ENCODE measurements around the gene PRXL2B.

The PRXL2B gene

GRCh38 chr1:2597441-2598328, 11.1 kb downstream of the PRXL2B start:
- DNase-seq (ENCODE audit: low read depth): no peak

- DNase-seq (ENCODE audit: low read depth): no peak
Measured at GRCh38 chr1:2598329-2598931, 11.9 kb downstream of the PRXL2B start.

DNA sequence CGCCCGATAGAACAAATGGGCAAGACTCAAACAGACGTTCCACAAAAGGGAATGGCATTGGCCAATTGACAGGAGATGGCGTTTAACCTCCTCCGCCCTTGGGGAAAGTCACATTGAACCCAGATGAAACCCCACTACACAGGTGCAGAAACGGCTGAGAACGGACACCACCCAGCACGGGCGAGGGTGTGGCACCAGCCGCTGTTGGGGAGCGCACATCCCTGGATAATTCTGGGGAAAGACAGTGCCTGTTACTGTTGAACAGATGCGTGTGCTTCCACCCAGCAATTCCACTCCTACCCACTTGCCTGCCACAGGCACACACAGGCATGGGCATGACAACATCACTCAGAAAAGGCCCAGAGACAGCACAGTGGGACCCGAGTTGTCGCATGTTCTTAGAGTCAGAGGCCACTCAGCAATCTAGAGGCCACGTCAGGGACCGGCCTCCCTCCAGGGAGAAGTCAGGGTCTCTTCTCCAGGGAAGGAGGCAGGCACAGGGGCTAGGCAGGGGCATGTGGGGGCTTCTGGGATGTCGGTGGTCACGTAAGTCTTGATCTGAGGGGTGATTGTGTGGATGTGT, 15.2 kb downstream of the PRXL2B start:
- DNase-seq (ENCODE audit: low read depth): no peak

DNA sequence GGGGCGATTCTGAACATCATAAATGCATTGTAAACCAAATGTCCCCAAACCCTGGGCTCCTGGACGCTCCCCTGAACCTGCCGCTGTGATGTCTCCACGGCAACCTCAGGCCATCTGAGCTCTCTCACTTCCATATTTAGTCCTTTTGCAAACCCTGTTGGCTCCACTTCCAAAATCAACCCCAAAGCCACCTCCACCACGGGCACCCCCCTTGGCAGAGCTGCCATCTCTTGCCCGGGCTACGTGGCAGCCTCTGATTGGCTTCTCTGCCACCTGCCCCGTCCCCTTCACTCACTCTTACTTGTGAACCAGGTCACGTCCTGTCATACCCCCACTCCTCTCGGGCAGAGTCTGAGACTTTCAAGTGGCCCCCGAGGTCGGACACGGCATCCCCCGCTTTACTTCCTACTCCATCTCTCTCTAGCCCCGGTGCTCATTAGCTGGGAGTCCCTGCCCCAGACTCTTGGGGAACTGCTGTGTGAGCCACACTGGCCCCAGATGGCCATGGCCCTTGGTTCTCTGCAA, 15.8 kb downstream of the PRXL2B start:
- DNase-seq (ENCODE audit: low read depth): no peak

GRCh38 chr1:2602866-2603520, 16.4 kb downstream of the PRXL2B start:
- DNase-seq (ENCODE audit: low read depth): no peak

DNA sequence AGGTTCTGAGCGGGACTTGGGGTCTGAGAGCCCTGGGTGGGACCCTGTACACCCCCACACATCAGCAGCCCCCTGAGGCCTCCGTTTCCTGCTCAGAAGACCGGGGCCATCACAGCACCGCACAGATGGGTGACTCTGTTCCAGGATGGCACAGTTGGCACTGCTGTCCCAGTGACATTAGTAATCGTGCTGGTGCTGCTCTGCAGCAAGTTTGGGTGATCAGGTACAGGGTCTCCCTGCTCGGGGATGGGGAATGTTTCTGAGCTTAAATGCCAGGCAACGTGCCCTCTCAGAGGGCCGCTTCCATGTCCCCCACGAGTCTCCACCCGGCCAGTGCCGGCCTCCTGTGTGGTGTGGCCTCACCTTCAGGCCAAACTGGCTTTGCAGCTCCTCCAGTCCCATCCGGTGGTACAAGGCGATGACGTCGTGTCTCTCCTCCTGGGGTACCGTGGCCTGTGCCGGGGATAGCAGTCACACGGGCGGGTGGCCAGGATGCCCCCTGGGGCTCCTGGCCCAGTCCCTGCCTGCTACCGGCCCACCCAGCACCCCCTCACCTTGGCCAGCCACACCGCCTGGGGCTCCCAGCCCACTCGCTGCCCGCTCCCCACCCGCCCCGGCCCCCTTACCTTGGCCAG, 17.1 kb downstream of the PRXL2B start:
- no peak for DNase-seq (ENCODE audit: low read depth)

DNA sequence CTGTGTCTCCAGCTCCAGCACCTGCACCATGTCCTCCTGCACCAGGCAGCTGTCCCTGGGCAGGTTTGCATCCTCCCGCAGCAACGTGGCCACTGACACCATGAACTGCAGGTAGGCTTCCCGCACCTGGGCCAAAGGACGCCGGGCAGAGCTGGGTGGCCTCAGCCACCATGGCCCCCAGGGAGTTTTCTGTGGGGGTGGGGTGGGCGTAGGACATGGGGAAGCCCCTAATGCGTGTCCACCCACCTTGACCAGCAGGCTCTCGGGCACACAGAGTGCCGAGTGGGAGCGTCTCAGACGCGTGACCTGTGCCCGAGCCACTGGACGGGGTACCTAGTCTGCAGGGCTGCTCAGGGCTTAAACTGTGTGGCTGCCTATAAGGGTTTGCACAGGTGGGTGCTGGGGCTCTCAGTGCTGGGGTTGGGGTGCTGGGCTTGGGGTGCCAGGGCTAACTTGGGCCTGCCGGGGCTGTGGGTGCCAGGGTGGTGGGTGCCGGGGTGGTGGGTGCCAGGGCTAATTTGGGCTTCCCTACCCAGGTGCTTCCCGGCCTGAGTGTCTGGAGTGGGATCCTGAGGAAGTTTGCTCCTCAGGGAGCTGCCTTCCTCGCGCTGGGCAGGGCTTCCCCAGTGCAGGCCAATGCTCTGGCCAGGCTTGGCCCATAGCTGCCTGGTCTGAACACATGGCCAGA, 17.7 kb downstream of the PRXL2B start:
- no peak for DNase-seq (ENCODE audit: low read depth)

DNA sequence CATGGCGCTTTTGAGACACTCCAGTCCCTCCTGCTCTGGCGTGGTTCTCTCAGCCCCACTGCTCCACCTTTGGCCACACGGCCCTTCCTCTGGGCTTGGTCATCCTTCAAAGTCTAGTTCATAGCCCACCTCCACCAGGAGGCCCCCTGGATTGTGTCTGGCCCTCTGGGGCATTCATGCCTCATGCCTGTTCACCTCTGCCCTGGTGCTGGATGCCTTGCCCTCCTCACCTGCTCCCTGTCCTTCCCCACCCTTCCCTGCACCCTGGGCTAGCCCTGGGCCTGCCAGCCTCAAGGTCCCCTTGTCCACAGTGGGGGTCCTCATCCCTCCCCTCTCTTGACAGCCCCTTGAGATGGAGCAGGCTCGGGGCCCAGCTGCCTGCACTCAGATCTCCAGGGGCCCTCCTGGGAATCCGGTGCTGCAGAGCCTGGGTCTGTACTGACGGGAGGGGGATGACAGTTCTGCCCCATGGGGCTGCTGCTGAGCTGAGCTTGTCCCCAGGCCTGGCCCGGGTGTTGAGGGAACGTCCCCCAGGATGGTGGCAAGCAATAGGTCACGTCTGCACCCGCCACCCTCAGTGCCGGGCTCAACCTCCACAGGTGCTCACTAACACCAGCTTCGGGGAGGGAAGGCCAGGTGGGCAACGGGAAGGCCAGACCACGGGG, 18.4 kb downstream of the PRXL2B start:
- DNase-seq (ENCODE audit: low read depth): no peak

- DNase-seq (ENCODE audit: low read depth): no peak
Measured at GRCh38 chr1:2605509-2606395, 19.2 kb downstream of the PRXL2B start.

DNA sequence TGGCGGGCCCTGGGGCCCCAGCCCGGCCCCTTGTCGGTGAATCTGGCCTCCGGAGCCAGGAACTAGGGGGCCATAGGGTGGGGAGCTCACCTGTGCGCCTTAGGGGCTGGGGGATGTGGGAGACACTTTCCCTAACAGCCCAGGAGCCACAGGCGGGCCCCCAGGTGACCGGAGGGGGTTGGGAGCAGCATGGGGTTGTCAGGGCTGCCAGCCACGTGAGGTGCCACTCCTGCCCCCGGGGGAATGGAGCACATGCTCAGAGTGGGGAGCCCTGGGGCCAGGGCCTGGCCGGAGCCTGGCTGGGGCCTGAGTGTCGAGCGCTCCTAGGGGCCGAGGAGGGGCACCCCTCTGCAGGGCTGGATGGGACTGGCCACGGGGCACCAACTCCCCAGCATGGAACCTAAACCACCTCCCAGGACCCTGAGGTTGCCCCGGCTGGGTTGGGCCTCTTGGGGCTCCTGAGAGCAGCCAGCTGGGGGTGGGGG, 19.9 kb downstream of the PRXL2B start:
- no peak for DNase-seq (ENCODE audit: low read depth)

DNA sequence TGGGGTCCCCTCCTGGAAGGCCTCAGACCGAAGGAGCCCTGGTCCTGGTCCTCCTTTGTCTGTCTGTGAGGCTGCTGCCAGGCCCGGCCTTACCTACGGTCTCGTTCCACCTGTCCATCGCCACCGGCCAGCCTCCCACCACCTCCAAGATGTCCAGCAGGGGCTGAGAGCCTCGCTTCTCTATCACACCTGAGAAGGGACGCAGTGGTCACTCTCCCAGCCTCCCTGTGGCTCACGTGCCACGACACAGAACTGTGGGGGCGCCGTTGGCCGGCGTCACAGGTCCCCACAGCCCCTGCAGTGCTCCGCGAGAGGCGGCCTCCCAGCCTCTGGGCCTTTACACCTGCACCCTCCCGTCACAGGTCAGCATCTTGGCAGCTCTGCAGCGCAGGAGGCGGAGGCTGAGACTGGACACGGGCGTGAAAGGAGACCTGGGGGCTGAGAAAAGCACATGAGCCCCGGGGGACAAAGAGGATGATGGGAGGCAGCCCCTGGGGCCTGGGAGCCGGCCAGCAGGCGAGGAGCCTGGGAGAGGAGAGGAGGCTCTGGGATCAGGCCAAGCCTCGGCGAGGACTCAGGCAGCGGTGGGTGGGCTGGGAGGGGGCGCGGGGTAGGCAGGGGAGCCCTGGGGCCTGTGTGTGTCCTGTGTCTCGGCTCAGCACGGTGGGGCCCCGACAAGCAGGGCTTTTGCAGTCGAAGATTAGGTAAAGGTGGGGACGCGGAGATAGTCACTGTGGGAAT, 20.5 kb downstream of the PRXL2B start:
- no peak for DNase-seq (ENCODE audit: low read depth)

DNA sequence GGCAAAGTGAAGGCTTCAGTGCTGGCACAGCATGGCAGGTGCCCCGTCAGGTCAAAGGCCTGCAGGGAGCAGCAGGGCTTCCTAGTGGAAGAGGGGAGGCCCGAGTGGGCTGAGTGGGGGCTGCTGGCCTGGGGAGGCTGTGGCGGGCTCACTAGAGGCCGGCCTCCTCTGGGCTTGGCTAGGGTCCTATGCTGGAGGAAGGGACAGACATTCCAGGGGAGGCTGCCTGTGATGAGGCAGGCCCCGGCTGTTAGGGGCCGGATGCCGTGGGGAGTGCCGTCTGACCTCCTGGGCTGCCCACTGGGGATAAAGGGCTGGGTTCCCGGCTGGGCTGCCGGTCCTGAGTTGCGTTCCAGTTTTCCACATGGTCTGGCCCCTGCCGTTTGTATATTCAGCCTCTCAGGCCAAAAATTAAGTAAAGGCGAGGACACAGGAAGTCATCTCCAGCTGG, 21.1 kb downstream of the PRXL2B start:
- DNase-seq (ENCODE audit: low read depth): no peak

DNA sequence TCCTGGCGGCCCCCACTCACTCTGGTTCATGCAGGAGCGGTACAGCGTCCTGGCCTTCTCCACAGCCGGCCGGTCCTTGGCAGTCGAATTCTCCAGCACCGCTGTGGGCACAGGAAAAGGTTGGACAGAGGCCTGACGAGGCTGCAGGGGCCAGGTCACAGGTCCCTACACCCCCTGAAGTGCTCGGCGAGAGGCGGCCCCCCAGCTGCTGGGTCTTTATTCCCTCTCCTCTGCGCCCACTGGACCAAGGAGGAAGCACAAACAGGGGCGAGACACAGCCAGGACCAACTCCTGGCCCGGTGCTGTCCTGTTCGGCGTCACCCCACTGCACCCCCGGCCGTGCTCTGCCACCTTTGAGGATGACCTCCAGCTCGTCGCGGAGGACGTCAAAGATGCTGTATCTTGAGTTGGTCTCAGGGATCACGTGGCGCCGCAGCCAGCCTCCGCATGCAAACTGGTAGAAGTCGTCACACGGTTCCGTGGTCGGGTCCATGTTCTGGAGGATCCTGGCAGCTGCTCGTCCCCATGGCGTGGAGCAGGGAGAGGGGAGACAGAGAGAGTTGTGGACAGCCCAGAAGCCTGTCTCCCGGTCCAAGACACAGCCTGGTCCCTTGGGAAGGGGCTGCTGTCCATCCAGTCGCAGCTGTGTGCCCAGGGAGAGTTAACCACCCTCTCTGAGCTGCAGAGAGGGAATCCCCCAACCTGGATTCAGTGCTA, 22.9 kb downstream of the PRXL2B start:
- DNase-seq (ENCODE audit: low read depth): no peak

- no peak for DNase-seq (ENCODE audit: low read depth)
Measured at GRCh38 chr1:2610036-2610959, 23.7 kb downstream of the PRXL2B start.

DNA sequence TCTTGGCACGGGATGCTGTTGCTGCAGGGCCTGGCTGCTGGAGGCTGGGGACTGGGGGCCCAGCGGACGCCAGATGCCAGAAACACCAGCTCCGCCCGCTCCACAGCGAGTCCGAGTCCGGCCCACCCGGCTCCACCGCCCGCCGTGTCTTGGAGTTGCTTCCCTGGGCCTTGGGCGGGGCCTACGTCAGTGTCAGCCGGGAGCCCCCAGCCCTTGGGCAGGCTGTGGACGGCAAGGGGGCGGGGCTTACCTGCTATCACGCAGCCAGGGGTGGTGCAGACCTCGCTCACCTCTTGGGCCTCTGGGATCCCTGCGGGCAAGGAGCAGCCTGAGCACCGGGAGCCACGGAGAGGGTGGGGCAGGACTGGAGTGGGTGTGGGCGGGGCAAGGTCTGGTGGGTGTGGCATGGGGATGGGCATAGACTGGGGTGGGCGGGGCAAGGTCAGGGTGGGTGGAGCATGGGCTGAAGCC, 24.5 kb downstream of the PRXL2B start:
- DNase-seq (ENCODE audit: low read depth): no peak

GRCh38 chr1:2611621-2612437, 25.3 kb downstream of the PRXL2B start:
- no peak for DNase-seq (ENCODE audit: low read depth)
